Common myeloid progenitor, CD34-positive (primary cell): ENCODE data around the gene USF1.
"Not testable (repeated sequence)": the region's sequence is repeated elsewhere in the genome, so short reads cannot be mapped to it uniquely, and the experiment has no call there.

ENCODE experiments used
- CTCF ChIA-PET: fragments of 350-600 bp; sonication (Branson Sonifier 250); formaldehyde crosslinking; loops from one replicate; lab custom pipeline; 2021; ENCODE audit warnings: antibody characterized with exemption; lab: Charles Lee
- POLR2A ChIA-PET: fragments of 350-600 bp; sonication (Branson Sonifier 250); formaldehyde crosslinking; loops from one replicate; lab custom pipeline; 2021; ENCODE audit warnings: antibody characterized with exemption; lab: Charles Lee
- DNase-seq, 3 donors: peaks; one replicate each; pipeline versions ENCODE4 v3.0.0 to v3.0.0-alpha.2; 2013
- H3K27ac ChIP-seq, 2 experiments: 1 replicate in 1 of 2; 2 replicates in 1 of 2; pipeline ENCODE4 v1.7.0; 2013; ENCODE audit warnings: inconsistent platforms in 2 of 2, low read length in 2 of 2, mild to moderate bottlenecking in 2 of 2, low read depth in 1 of 2, moderate library complexity in 1 of 2; ENCODE audit not compliant: severe bottlenecking in 2 of 2, insufficient read depth in 1 of 2, poor library complexity in 1 of 2
- H3K27me3 ChIP-seq, 5 experiments: replicated peaks in 2 of 5; 1 replicate in 3 of 5; 2 replicates in 2 of 5; pipeline versions ENCODE4 v1.6.1 to v1.7.0; 2013; ENCODE audit warnings: low read length in 4 of 5, mild to moderate bottlenecking in 2 of 5, moderate library complexity in 2 of 5, inconsistent platforms in 1 of 5; ENCODE audit not compliant: insufficient read depth in 5 of 5, control insufficient read depth in 4 of 5
- H3K36me3 ChIP-seq, 4 experiments: 1 replicate in 2 of 4; 2 replicates in 2 of 4; pipeline versions ENCODE4 v1.6.1 to v1.7.0; 2013; ENCODE audit warnings: low read length in 3 of 4, control low read depth in 1 of 4, mild to moderate bottlenecking in 1 of 4; ENCODE audit not compliant: control insufficient read depth in 4 of 4, insufficient read depth in 4 of 4
- H3K4me1 ChIP-seq, 4 experiments: 1 replicate in 3 of 4; 2 replicates in 1 of 4; pipeline versions ENCODE4 v1.6.1 to v1.7.1; 2013; ENCODE audit warnings: low read length in 3 of 4, mild to moderate bottlenecking in 3 of 4, control low read depth in 1 of 4, inconsistent platforms in 1 of 4, moderate library complexity in 1 of 4; ENCODE audit not compliant: control insufficient read depth in 4 of 4, insufficient read depth in 4 of 4; ENCODE audit errors: control extremely low read depth in 1 of 4
- H3K4me3 ChIP-seq, 7 experiments: 1 replicate in 4 of 7; 2 replicates in 3 of 7; pipeline versions ENCODE4 v1.5.1 to v1.7.0; 2013; ENCODE audit warnings: mild to moderate bottlenecking in 7 of 7, low read length in 6 of 7, moderate library complexity in 6 of 7, inconsistent platforms in 2 of 7, low read depth in 2 of 7, control low read depth in 1 of 7; ENCODE audit not compliant: insufficient read depth in 4 of 7, control insufficient read depth in 1 of 7; ENCODE audit errors: extremely low read depth in 1 of 7
- H3K9me3 ChIP-seq, 5 experiments: 1 replicate in 4 of 5; 2 replicates in 1 of 5; pipeline versions ENCODE4 v1.6.1 to v1.7.1; 2013; ENCODE audit warnings: low read length in 4 of 5, mild to moderate bottlenecking in 2 of 5, inconsistent platforms in 1 of 5, low read depth in 1 of 5, moderate library complexity in 1 of 5; ENCODE audit not compliant: control insufficient read depth in 4 of 5, insufficient read depth in 2 of 5; ENCODE audit errors: control extremely low read depth in 1 of 5
- WGBS: methylation state at CpG from one replicate; pipeline ENCODE4 v1.1.5; 2013; ENCODE audit not compliant: insufficient coverage; 5-methylcytosine and 5-hydroxymethylcytosine counted together

Gene USF1

DNA sequence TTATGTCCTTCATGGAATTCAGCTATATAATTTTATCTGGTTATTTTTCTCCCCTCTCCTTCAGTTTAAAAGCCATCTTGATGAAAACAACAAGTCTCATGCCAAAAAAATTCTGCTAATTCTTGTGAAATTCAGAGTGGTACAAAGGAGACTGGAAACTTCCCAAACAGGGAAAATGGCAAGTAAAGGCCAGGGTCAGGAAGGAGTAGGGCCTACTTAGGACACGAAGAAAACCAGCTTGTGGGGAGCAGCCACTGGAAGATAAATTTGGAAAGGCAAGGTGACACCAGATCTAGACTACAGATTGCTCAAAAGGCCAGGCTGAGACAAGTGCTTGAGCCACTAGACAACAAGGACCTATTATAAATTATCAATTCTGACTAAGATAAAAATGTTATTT lies 13.4 kb downstream of the USF1 start:
- WGBS = 78% methylated on average over 1 of the region's 1 CpG
- H3K9me3 ChIP-seq = no peaks in the 10 kb centered on the region
- POLR2A ChIA-PET = interaction anchor here (1.2 kb wide), 1 partner anchor 11 kb away, joined by 3 read pairs; the partner anchor contains the start of gene F11R
- no peaks in the 10 kb centered on the region for H3K27me3 ChIP-seq
- no peak overlapping the region for H3K27ac ChIP-seq
- no peaks in the 10 kb centered on the region for H3K36me3 ChIP-seq
- no peak overlapping the region for H3K4me3 ChIP-seq
- CTCF ChIA-PET = interaction anchor here (0.6 to 3.2 kb wide), 7 partner anchors 9 to 277 kb away, joined by 3 to 13 read pairs (median 3); partner anchors contain the start of gene F11R
- DNase-seq = no peak
- H3K4me1 ChIP-seq = peaks cover 0 to 11% (median 0%) of the 10 kb centered on the region in 4 experiments

GRCh38 chr1:161031874-161032273 lies 13.9 kb downstream of the USF1 start:
- no CpG with 5 or more reads among the region's 2 CpGs for WGBS
- no peaks in the 10 kb centered on the region for H3K9me3 ChIP-seq
- H3K36me3 ChIP-seq = no peaks in the 10 kb centered on the region
- DNase-seq = no peak
- POLR2A ChIA-PET = no interaction called here
- CTCF ChIA-PET = interaction anchor here (0.6 to 3.2 kb wide), 6 partner anchors 9 to 34 kb away, joined by 3 to 13 read pairs (median 4); partner anchors contain the start of gene F11R
- H3K27me3 ChIP-seq = no peaks in the 10 kb centered on the region
- no peak overlapping the region for H3K27ac ChIP-seq
- no peak overlapping the region for H3K4me3 ChIP-seq
- H3K4me1 ChIP-seq = peaks cover 0 to 11% (median 0%) of the 10 kb centered on the region in 4 experiments

DNA sequence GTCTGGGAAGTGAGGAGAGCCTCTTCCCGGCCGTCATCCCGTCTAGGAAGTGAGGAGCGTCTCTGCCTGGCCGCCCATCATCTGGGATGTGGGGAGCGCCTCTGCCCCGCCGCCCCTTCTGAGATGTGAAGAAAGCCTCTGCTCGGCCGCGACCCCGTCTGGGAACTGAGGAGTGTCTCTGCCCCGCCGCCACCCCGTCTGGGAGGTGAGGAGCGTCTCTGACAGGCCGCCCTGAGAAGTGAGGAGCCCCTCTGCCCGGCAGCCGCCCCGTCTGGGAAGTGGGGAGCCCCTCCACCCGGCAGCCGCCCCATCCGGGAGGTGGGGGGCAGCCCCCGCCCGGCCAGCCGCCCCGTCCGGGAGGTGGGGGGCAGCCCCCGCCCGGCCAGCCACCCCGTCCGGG lies 16.3 kb downstream of the USF1 start:
- H3K9me3 ChIP-seq, H3K27me3 ChIP-seq, H3K4me3 ChIP-seq, POLR2A ChIA-PET, H3K36me3 ChIP-seq, DNase-seq, H3K27ac ChIP-seq: not testable (repeated sequence)
- CTCF ChIA-PET = interaction anchor here (0.6 kb wide), 1 partner anchor 31 kb away, joined by 4 read pairs; no protein-coding TSS in a partner anchor
- WGBS = 97% methylated on average over 26 of the region's 32 CpGs
- peaks cover 0 to 11% (median 0%) of the 10 kb centered on the region in 4 experiments for H3K4me1 ChIP-seq

DNA sequence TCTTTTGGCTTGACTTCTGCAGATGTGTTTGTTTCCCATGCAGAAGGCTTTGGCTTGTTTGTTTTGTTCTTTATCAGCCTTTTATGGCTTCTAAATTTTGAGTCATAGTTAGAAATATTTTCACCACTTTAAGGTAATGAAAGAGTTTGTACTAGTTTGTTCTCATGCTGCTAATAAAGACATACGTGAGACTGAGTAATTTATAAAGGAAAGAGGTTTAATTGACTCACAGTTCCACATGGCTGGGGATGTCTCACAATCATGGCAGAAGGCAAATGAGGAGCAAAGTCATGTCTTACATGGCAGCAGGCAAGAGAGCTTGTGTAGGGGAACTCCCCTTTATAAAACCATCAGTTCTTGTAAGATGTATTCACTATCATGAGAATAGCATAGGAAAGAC lies 18.8 kb downstream of the USF1 start:
- H3K27ac ChIP-seq, H3K36me3 ChIP-seq, H3K27me3 ChIP-seq, H3K4me3 ChIP-seq, H3K4me1 ChIP-seq, H3K9me3 ChIP-seq, DNase-seq: not testable (repeated sequence)
- POLR2A ChIA-PET = interaction anchor here (1.1 kb wide), 1 partner anchor 14 kb away, joined by 4 read pairs; no protein-coding TSS in a partner anchor
- whole genome bisulfite sequencing = no CpG with 5 or more reads among the region's 1 CpG
- CTCF ChIA-PET = interaction anchor here (0.7 to 2.0 kb wide), 7 partner anchors 11 to 112 kb away, joined by 3 to 6 read pairs (median 3); partner anchors contain the start of genes TSTD1 and USF1

DNA sequence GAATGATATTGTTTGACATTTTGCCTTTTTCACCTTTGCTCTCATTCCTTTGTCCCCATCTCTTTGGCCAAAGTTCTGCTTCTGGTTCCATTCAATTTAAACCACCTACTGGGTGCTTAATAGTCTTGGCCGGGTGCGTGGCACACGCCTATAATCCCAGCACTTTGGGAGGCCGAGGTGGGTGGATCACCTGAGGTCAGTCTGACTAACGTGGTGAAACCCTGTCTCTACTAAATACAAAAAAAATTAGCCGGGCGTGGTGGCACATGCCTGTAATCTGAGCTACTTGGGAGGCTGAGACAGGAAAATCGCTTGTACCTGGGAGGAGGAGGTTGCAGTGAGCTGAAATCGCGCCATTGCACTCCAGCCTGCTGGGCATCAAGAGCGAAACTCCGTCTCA lies 23.3 kb downstream of the USF1 start:
- H3K27me3 ChIP-seq, H3K4me3 ChIP-seq, H3K27ac ChIP-seq, H3K36me3 ChIP-seq, DNase-seq, H3K9me3 ChIP-seq, POLR2A ChIA-PET: not testable (repeated sequence)
- peaks cover 15 to 43% (median 34%) of the 10 kb centered on the region in 4 experiments for H3K4me1 ChIP-seq
- 95% methylated on average over 9 of the region's 12 CpGs for WGBS
- CTCF ChIA-PET = interaction anchor here (0.7 kb wide), 1 partner anchor 10 kb away, joined by 3 read pairs; no protein-coding TSS in a partner anchor

- ChIA-PET POLR2A (interaction anchor here (1.1 kb wide), 1 partner anchor 8 kb away, joined by 3 read pairs; no protein-coding TSS in a partner anchor), CTCF (interaction anchor here (1.0 to 4.9 kb wide), 8 partner anchors 11 to 75 kb away, joined by 3 to 78 read pairs (median 7); partner anchors contain the start of gene TSTD1)
- Histone ChIP-seq H3K4me3 (peak overlapping the region in 5 of 7 experiments; percentile 73 to 96 (median 84)), H3K27ac (peak overlapping the region in 1 of 2 experiments; percentile 74), H3K4me1 (peaks cover 15 to 43% (median 34%) of the 10 kb centered on the region in 4 experiments), H3K9me3 (no peaks in the 10 kb centered on the region), H3K36me3 (peaks cover 0 to 3% (median 0%) of the 10 kb centered on the region in 4 experiments), H3K27me3 (no peaks in the 10 kb centered on the region)
- DNase-seq = no peak
- WGBS = 100% methylated on average over 1 of the region's 2 CpGs
Measured at GRCh38 chr1:161021970-161022353, 23.8 kb downstream of the USF1 start.
